H1 (cell line): Measurements from ENCODE around the gene MTX1. TPM values are rescaled to one million over a fixed set of nuclear protein-coding genes. Genes with fewer than 3 reads are reported as not detected.

Source experiments
- CBX8 ChIP-seq: fragments of 300-800, 300-1000 bp; sonication (generic); IDR thresholded peaks from 2 replicates; pipeline ENCODE4 v1.7.1; 2016; ENCODE audit warnings: low read depth, low read length, borderline replicate concordance
- CHD7 ChIP-seq: fragments of 300-600 bp; sonication (generic); IDR thresholded peaks from 2 replicates; pipeline ENCODE4 v1.7.1; 2012; ENCODE audit warnings: low read length, moderate library complexity, mild to moderate bottlenecking, inconsistent platforms; ENCODE audit not compliant: insufficient replicate concordance
- POLR2AphosphoS5 ChIP-seq: IDR thresholded peaks from 2 replicates; pipeline ENCODE4 v1.6.1; 2011; ENCODE audit warnings: low read depth, low read length
- SRF ChIP-seq: IDR thresholded peaks from 2 replicates; pipeline ENCODE4 v1.6.1; 2011; ENCODE audit warnings: mild to moderate bottlenecking, low read depth, low read length, moderate library complexity
- ZNF274 ChIP-seq: IDR thresholded peaks from 2 replicates; pipeline ENCODE4 v1.7.0; 2012; ENCODE audit warnings: low read length, borderline replicate concordance; ENCODE audit errors: extremely low read depth
- polyA plus RNA-seq, 7 experiments: library from polyadenylated mRNA; depleted of rRNA in 3 of 7; stranded (reverse) in 5 of 7; unstranded in 2 of 7; fragments of >200 nt in 5 of 7; fragments of 200-250 nt in 2 of 7; gene quantifications; 1 replicate in 5 of 7; 2 replicates in 1 of 7; 4 replicates in 1 of 7; pipeline versions ENCODE4 v1.2.1 to v1.2.3, GENCODE V29; 2011 to 2013; ENCODE audit warnings: missing spikeins in 2 of 7, mixed read lengths in 2 of 7
- total RNA-seq: library from RNA; stranded (reverse); fragmentation: NEBNext Ultra II Directional; extraction: Animal tissue kit (Norgen Biotek cat#: 25700); gene quantifications from 2 replicates; pipeline ENCODE4 v1.2.1, GENCODE V29; 2021

MTX1 gene
- total and polyA plus RNA-seq, 2 of the 8 experiments (the other 6 are each of a cell fraction or from before 2014, with no cell fraction given) = 47.9 to 131 TPM

GRCh38 chr1:155260276-155260675, 51.8 kb downstream of the MTX1 start (continued):
- TF ChIP-seq CHD7 (no peak), SRF (no peak), POLR2AphosphoS5 (no peak), ZNF274 (no peak), CBX8 (no peak)
